ENCODE data around the gene XYLT2. TPM values are rescaled to one million over a fixed set of nuclear protein-coding genes. Genes with fewer than 3 reads are reported as not detected.
A peak's percentile ranks its signal among the peaks of the same experiment; 100 is the strongest.

XYLT2 gene
- 10 to 100 TPM; 54.1 to 65.9 TPM for total RNA-seq
- 20.9 TPM for polyA plus RNA-seq (2013, experiment 1 of 2)
- 22.1 TPM for polyA plus RNA-seq (2013, experiment 2 of 2)
- long read RNA-seq, experiment 1, transcript XYLT2-206 (1 exons, 2,174 nt), result major isoform, 6 of 17 reads
- long read RNA-seq, experiment 1, partial matches to known transcripts, result 9 of 17 reads
- long read RNA-seq, experiment 1, other reads (novel, unspliced or antisense), result 2 of 17 reads
- long read RNA-seq, experiment 2, transcript XYLT2-201 (11 exons, 3,507 nt), result major isoform, 103 of 147 reads
- long read RNA-seq, experiment 2, transcript XYLT2-206 (1 exons, 2,174 nt), result minor isoform, 5 of 147 reads
- long read RNA-seq, experiment 2, partial matches to known transcripts, result 20 of 147 reads
- long read RNA-seq, experiment 2, other reads (novel, unspliced or antisense), result 16 of 147 reads
- long read RNA-seq, experiment 3, transcript XYLT2-201 (11 exons, 3,507 nt), result major isoform, 140 of 177 reads
- long read RNA-seq, experiment 3, partial matches to known transcripts, result 16 of 177 reads
- long read RNA-seq, experiment 3, other reads (novel, unspliced or antisense), result 15 of 177 reads
- long read RNA-seq, experiment 4, partial matches to known transcripts, result 0 of 1 reads
- long read RNA-seq, experiment 4, other reads (novel, unspliced or antisense), result 1 of 1 reads

- peak within 1 kb of the TSS; percentile 53 for H3K9ac ChIP-seq (ENCODE audit: extremely low read depth, low read length, poor library complexity, severe bottlenecking)
- TF ChIP-seq, protein P1, sequence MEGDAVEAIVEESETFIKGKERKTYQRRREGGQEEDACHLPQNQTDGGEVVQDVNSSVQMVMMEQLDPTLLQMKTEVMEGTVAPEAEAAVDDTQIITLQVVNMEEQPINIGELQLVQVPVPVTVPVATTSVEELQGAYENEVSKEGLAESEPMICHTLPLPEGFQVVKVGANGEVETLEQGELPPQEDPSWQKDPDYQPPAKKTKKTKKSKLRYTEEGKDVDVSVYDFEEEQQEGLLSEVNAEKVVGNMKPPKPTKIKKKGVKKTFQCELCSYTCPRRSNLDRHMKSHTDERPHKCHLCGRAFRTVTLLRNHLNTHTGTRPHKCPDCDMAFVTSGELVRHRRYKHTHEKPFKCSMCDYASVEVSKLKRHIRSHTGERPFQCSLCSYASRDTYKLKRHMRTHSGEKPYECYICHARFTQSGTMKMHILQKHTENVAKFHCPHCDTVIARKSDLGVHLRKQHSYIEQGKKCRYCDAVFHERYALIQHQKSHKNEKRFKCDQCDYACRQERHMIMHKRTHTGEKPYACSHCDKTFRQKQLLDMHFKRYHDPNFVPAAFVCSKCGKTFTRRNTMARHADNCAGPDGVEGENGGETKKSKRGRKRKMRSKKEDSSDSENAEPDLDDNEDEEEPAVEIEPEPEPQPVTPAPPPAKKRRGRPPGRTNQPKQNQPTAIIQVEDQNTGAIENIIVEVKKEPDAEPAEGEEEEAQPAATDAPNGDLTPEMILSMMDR (conservative IDR thresholded peaks at IDR 0.05), result no peak
- H3K4me3 Mint-ChIP-seq, result peak within 1 kb of the TSS; percentile 94
- peaks cover 10% of the 10 kb centered on the region for H3K36me3 Mint-ChIP-seq (ENCODE audit: low read depth)
- no peaks in the 10 kb centered on the region for H3K36me3 ChIP-seq (ENCODE audit: control insufficient read depth, insufficient read depth, low read length)
- H3K9me3 ChIP-seq (ENCODE audit: control insufficient read depth, low read length), result no peaks in the 10 kb centered on the region
- no peaks in the 10 kb centered on the region for H3K9me3 Mint-ChIP-seq
- peak within 1 kb of the TSS; percentile 91 for H3K27ac Mint-ChIP-seq
- peaks cover 10% of the 10 kb centered on the region for H3K27me3 ChIP-seq (ENCODE audit: control insufficient read depth, insufficient read depth, low read length, poor library complexity, severe bottlenecking)
- H3K27me3 Mint-ChIP-seq (ENCODE audit: insufficient read depth), result peaks cover 16% of the 10 kb centered on the region
- 6 to 20% methylated on average over 21 to 87 of the region's 87 CpGs for WGBS, 2 experiments (ENCODE audit: insufficient coverage in 1 of 2, insufficient read length in 1 of 2)
- H3K4me1 ChIP-seq (ENCODE audit: control insufficient read depth, insufficient read depth, low read length), result peaks cover 10% of the 10 kb centered on the region
- DNase-seq, result peak; percentile 96
- peak within 1 kb of the TSS; percentile 87 for H3K4me3 ChIP-seq (ENCODE audit: low read length)
- H3K27ac ChIP-seq (ENCODE audit: low read depth, low read length), result no peak within 1 kb of the TSS
- H3K4me1 Mint-ChIP-seq, result peaks cover 28% of the 10 kb centered on the region
Measured at GRCh38 chr17:50345432-50346312, at the start of gene XYLT2. TSS of gene XYLT2 (plus strand) at chr17:50346126. CDS start at chr17:50346141, 15 bp downstream.

DNA sequence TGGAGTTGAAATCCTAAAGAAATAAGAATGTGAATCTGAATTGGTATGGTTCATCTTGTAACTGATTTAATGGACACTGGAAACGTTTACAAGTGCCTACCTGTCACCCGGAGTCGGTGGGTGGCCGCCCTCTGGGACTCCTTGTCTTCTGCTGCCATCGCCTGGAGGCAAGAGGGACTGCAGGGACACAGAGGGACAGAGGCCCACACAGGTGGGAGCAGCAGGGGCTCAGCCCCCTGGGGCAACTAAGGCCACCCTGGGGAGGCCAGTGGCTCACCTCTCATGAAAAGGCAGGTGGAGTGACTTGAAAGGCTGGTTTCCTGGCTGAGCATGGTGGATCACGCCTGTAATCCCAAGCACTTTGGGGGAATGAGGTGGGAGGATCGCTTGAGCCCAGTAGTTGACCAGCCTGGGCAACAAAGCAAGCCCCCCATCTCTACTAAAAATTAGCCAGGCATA is 48.5 kb upstream of the XYLT2 start:
- H3K27me3 Mint-ChIP-seq (ENCODE audit: insufficient read depth), result no peaks in the 10 kb centered on the region
- no peaks in the 10 kb centered on the region for H3K4me1 ChIP-seq (ENCODE audit: control insufficient read depth, insufficient read depth, low read length)
- H3K9me3 Mint-ChIP-seq, result no peaks in the 10 kb centered on the region
- H3K4me3 Mint-ChIP-seq, result no peak overlapping the region
- no peaks in the 10 kb centered on the region for H3K9me3 ChIP-seq (ENCODE audit: control insufficient read depth, low read length)
- peak; percentile 96 for DNase-seq
- H3K27ac Mint-ChIP-seq, result peak overlapping the region; percentile 84
- H3K27me3 ChIP-seq (ENCODE audit: control insufficient read depth, insufficient read depth, low read length, poor library complexity, severe bottlenecking), result no peaks in the 10 kb centered on the region
- TF ChIP-seq, protein P1 (conservative IDR thresholded peaks at IDR 0.05), result peak; percentile 98
- no peaks in the 10 kb centered on the region for H3K36me3 Mint-ChIP-seq (ENCODE audit: low read depth)
- H3K4me3 ChIP-seq (ENCODE audit: low read length), result no peak overlapping the region
- H3K9ac ChIP-seq (ENCODE audit: extremely low read depth, low read length, poor library complexity, severe bottlenecking), result no peak overlapping the region
- no peak overlapping the region for H3K27ac ChIP-seq (ENCODE audit: low read depth, low read length)
- 16 to 41% methylated on average over 4 to 7 of the region's 7 CpGs for WGBS, 2 experiments (ENCODE audit: insufficient coverage in 1 of 2, insufficient read length in 1 of 2)
- peaks cover 25% of the 10 kb centered on the region for H3K4me1 Mint-ChIP-seq
- no peaks in the 10 kb centered on the region for H3K36me3 ChIP-seq (ENCODE audit: control insufficient read depth, insufficient read depth, low read length)

DNA sequence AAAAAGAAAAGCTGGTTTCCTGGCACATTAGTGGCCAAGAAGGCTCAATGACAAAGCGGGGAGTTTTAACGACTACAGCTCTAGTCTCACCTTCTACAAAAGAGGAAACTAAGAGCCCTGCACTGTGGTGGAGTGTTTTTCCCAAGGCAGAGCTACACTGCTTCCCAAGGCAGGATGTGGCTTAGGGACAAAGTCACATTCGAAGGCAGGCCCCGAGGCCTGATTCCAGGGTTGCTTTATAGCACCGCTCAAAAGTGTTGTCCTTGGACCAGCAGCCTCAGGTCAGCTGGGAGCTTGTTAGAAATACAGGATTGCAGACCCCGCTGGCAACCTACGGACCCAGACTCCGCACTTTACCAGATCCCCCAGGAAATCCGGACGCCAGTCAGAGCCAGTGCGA is 47.9 kb upstream of the XYLT2 start:
- Histone ChIP-seq H3K27me3 (ENCODE audit: control insufficient read depth, insufficient read depth, low read length, poor library complexity, severe bottlenecking) (no peaks in the 10 kb centered on the region), H3K27ac (ENCODE audit: low read depth, low read length) (no peak overlapping the region), H3K4me3 (ENCODE audit: low read length) (no peak overlapping the region), H3K36me3 (ENCODE audit: control insufficient read depth, insufficient read depth, low read length) (no peaks in the 10 kb centered on the region), H3K9me3 (ENCODE audit: control insufficient read depth, low read length) (no peaks in the 10 kb centered on the region), H3K4me1 (ENCODE audit: control insufficient read depth, insufficient read depth, low read length) (no peaks in the 10 kb centered on the region), H3K9ac (ENCODE audit: extremely low read depth, low read length, poor library complexity, severe bottlenecking) (no peak overlapping the region)
- peaks cover 29% of the 10 kb centered on the region for H3K4me1 Mint-ChIP-seq
- H3K9me3 Mint-ChIP-seq, result no peaks in the 10 kb centered on the region
- no peak overlapping the region for H3K4me3 Mint-ChIP-seq
- 84 to 91% methylated on average over 11 of the region's 11 CpGs for WGBS, 2 experiments (ENCODE audit: insufficient coverage in 1 of 2, insufficient read length in 1 of 2)
- DNase-seq, result no peak
- H3K36me3 Mint-ChIP-seq (ENCODE audit: low read depth), result no peaks in the 10 kb centered on the region
- peak overlapping the region; percentile 84 for H3K27ac Mint-ChIP-seq
- no peaks in the 10 kb centered on the region for H3K27me3 Mint-ChIP-seq (ENCODE audit: insufficient read depth)
- TF ChIP-seq, protein P1 (conservative IDR thresholded peaks at IDR 0.05), result no peak

All from endodermal cell (in vitro differentiated cells).